Nephron progenitor cell (in vitro differentiated cells): ENCODE measurements around the gene SERINC3.

Experiments used
- DNase-seq: peaks from one replicate; pipeline ENCODE4 v3.0.0; 2021
- H3K27ac Mint-ChIP-seq: 2 replicates; pipeline ENCODE4 v1.8.0; 2021; ENCODE audit warnings: mild to moderate bottlenecking, moderate library complexity, mixed read lengths
- H3K27me3 Mint-ChIP-seq: 2 replicates; pipeline ENCODE4 v1.8.0; 2021; ENCODE audit warnings: mild to moderate bottlenecking, low read depth, mixed read lengths; ENCODE audit not compliant: poor library complexity
- H3K36me3 Mint-ChIP-seq: 2 replicates; pipeline ENCODE4 v1.8.0; 2021; ENCODE audit warnings: low read depth, mixed read lengths
- H3K4me1 Mint-ChIP-seq: 2 replicates; pipeline ENCODE4 v1.8.0; 2021; ENCODE audit warnings: mixed read lengths
- H3K4me3 Mint-ChIP-seq: 2 replicates; pipeline ENCODE4 v1.8.0; 2021; ENCODE audit warnings: mild to moderate bottlenecking, moderate library complexity, mixed read lengths
- H3K9me3 Mint-ChIP-seq: 2 replicates; pipeline ENCODE4 v1.8.0; 2021; ENCODE audit warnings: mild to moderate bottlenecking, moderate library complexity, mixed read lengths
- CTCF ChIP-seq: fragments of 200-600 bp; sonication (generic); IDR thresholded peaks from 2 replicates; pipeline ENCODE4 v1.5.0; 2021; ENCODE audit warnings: antibody characterized with exemption

The SERINC3 gene

GRCh38 chr20:44495802-44496481, 25.9 kb downstream of the SERINC3 start:
- TF ChIP-seq CTCF, result no peak
- DNase-seq, result no peak
- Mint-ChIP-seq H3K4me3 (no peak overlapping the region), H3K9me3 (no peaks in the 10 kb centered on the region), H3K4me1 (no peaks in the 10 kb centered on the region), H3K36me3 (peaks cover 62% of the 10 kb centered on the region), H3K27me3 (no peaks in the 10 kb centered on the region), H3K27ac (no peak overlapping the region)

- H3K9me3 Mint-ChIP-seq, result no peaks in the 10 kb centered on the region
- no peak for DNase-seq
Measured at GRCh38 chr20:44495257-44495656, 26.6 kb downstream of the SERINC3 start.

GRCh38 chr20:44494681-44495080, 27.2 kb downstream of the SERINC3 start:
- TF ChIP-seq CTCF, result no peak
- peaks cover 64% of the 10 kb centered on the region for H3K36me3 Mint-ChIP-seq
- no peaks in the 10 kb centered on the region for H3K4me1 Mint-ChIP-seq

More at GRCh38 chr20:44495257-44495656, 26.6 kb downstream of the SERINC3 start:
- no peak overlapping the region for H3K4me3 Mint-ChIP-seq
- peaks cover 60% of the 10 kb centered on the region for H3K36me3 Mint-ChIP-seq
- H3K4me1 Mint-ChIP-seq, result no peaks in the 10 kb centered on the region
- H3K27ac Mint-ChIP-seq, result no peak overlapping the region
- TF ChIP-seq CTCF, result no peak
- no peaks in the 10 kb centered on the region for H3K27me3 Mint-ChIP-seq

GRCh38 chr20:44494266-44494665, 27.6 kb downstream of the SERINC3 start:
- no peak overlapping the region for H3K27ac Mint-ChIP-seq
- peaks cover 68% of the 10 kb centered on the region for H3K36me3 Mint-ChIP-seq
- H3K9me3 Mint-ChIP-seq, result no peaks in the 10 kb centered on the region
- no peak overlapping the region for H3K4me3 Mint-ChIP-seq
- H3K27me3 Mint-ChIP-seq, result no peaks in the 10 kb centered on the region
- no peak for DNase-seq
- no peak for TF ChIP-seq CTCF
- H3K4me1 Mint-ChIP-seq, result no peaks in the 10 kb centered on the region

More at GRCh38 chr20:44494681-44495080, 27.2 kb downstream of the SERINC3 start:
- no peak for DNase-seq
- H3K27ac Mint-ChIP-seq, result no peak overlapping the region
- no peaks in the 10 kb centered on the region for H3K27me3 Mint-ChIP-seq
- H3K4me3 Mint-ChIP-seq, result no peak overlapping the region
- no peaks in the 10 kb centered on the region for H3K9me3 Mint-ChIP-seq

GRCh38 chr20:44491635-44492395, 30.1 kb downstream of the SERINC3 start:
- Mint-ChIP-seq H3K27ac (peak overlapping the region; percentile 5), H3K4me1 (no peaks in the 10 kb centered on the region)
- no peak for DNase-seq

More at GRCh38 chr20:44491635-44492395, 30.1 kb downstream of the SERINC3 start:
- Mint-ChIP-seq H3K4me3 (no peak overlapping the region), H3K9me3 (no peaks in the 10 kb centered on the region), H3K27me3 (no peaks in the 10 kb centered on the region), H3K36me3 (peaks cover 53% of the 10 kb centered on the region)
- no peak for TF ChIP-seq CTCF
